ENCODE measurements around the gene RNF150.
"Not testable (repeated sequence)": the region's sequence is repeated elsewhere in the genome, so short reads cannot be mapped to it uniquely, and the experiment has no call there.

RNF150 gene

DNA sequence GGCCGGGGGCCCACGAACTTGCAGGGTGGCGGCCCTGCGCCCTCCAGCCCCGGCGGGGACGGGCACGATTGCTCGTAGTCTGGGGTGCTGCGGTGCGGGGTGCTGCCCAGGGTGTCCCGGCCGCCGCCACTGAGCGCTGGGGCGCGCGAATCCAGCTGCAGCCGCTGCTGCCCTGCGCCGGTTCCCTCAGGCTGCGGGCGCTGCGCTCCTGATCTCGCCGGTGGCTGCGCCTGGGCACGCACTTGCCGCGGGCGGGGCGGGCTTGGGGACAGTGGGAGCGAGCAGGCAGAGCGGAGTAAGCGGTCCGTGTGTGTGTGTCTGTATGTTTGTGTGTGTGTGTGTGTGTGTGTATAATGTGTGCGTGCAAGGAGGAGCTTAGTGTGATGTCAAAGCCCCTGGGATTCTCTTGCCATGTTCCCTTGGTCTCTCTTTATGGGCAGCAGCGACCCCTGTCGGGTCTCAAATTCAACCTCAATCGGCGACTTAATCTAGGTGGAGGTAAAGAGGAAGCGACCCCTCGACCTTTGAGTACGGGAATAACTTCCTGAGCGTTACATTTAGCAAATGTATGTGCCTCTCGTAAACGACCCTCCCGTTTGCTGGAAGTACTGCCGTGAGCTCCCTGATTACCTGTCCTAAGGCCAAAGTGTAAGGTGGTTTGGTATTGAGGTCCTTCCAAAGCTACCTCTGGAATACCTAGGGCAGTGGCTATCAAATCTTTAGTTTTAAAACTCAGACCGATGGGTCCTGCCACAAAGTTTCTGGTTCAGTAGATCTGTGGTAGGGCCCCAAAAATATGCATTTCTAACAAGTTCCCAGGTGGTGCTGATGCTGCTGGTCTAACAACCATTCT lies at the start of gene RNF150:
Gene RNF150, minus strand, starts transcription at position 324 of the 853 bp plus-strand sequence.
- DNase-seq = peak; percentile 92

DNA sequence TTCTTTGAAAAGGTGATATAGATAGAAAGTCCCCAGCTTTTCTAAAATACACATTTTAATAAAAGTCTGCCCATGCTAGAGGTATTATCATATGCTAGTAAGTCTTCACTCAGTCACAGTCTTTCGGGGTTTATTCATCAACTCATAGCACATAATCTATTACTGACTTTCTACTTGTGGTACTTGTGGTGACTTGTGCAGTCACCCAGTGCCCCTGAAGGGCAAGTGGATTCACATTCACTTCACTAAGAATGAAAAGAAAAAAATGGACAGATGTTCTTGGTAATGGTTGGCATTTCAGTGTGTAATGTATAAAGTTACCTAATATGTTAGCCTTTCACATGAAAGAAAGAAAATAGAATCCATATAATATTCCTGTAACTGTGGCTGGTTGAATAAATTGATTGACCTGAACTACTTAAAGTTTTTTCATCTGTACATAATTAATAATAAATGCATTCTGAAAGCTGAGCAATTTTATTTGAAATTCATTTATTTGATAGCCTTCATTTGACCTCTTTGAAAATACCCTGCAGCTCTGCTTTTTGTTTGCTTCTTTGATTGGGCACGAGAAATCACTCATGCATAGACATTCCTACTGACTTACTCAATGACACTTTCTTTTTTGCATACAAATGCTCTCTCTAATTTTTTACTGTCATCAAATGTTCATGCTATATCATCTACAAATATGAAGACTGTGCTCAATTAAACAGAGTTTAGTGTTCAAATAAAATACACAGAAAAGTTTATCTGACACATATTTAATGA lies 47.9 kb upstream of the RNF150 start:
- no peak for DNase-seq

DNA sequence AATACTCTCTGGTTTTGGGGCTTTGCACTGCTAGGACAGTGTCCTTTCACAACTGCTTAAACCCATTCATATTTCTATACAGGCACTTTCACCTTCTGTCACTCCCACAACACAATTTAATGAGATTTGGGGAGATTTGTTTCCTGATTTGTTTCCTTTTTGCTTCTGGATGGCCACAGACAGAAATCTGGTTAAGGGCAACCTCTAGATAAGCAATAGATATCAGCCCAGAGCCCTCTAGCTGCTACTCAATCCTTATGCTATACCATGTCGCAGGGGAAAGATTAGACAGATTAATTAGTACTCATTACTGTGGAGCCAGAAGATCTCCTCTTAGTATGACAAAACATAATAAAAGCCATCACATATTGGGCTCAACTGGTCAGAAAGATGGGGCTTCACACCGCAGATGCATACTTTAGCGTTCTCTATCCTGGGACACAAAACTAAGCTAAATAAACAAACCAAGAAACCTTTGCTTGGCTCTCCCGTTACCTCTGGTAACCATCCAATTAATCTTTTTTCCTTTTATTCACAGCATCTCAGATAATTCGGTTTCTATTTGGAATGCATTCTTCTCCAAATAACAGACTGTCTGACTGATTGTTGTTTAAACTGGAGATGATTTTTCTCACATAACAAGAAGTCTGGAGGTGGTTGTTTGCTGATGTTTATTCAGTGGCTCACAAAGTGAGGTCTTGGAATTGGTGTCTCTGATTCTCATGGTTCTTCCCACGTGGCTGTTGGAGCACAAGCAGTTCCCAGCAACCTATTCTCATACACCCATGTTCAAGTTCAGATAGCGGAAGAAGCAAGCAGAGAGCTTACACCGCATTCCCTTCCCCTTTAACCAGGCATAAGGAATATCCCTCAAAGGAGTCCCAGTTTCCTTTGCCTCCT lies 46.5 kb upstream of the RNF150 start:
- no peak for DNase-seq

DNA sequence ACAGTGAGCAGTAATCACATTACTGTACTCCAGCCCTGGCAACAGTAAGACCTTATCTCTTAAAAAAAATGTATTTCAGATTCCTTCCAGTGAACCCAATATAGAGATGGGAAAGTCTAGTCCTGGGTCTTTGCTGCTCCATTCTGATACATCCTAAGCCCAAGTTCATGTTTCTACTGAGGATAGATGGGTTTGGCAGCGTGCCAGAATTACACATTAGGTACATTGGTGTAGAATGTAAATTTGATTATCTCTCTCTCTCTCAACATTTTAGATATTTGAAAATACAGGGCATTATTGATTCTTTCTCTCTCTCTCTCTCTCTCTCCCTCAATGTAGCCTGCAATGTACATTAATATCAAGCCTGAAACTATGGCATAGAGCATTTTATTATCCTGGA lies 43.9 kb upstream of the RNF150 start:
- no peak for DNase-seq

DNA sequence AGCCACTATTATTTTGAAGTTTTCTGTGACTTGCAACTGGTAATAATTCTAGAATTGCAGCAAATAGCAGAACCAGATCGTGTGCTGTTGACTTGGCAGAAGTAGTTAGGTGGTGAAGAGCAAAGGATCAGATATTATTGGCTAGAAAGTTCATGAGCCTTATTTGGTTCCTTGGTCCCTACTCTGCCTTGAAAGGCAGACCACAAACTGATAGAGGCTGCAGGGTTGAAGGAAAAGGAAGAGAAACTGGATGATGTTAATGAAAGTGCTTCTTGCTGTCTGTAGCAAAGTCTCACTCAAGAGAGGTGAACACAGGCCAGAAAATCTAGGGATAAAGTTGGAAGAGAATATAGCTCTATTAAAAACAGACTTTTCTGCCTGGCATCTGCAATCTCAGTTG lies 41.2 kb upstream of the RNF150 start:
- no peak for DNase-seq

DNA sequence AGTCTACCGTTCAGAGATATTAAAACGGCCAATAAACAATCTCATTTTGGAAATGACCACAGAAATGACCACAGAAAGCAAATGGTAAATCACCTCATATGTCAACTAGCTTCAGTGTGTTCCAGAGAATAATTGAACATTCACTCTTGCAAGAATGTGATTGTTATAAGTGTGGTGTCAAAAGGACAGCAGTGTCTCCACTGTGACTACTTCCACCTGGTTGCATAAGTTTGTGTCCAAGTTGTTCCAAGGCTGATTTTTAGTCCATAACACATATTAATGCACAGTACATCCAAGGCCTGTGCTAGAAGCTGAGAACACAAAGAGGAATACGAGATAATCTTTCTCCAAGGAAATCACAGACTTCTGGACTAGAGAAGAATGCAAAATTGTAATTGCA lies 37.4 kb upstream of the RNF150 start:
- DNase-seq = no peak

DNA sequence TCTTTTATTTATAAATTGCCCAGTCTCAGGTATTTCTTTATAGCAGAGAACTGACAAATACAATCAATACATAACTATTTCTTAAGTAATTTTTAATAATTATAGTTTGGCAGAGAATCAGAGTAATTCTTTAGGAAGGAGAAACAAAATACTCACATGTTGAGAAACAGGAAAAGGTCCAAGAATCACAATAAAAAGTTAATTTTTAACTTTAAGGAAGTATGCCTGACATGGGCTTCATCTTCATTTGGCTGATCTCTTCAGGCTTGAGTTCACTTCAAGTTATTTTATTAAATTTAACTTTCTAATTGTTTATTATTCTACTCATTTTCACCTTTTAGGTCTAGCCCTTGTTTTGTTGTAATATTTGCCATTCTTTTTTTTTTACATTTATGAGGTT lies 36.1 kb upstream of the RNF150 start:
- DNase-seq = no peak

DNA sequence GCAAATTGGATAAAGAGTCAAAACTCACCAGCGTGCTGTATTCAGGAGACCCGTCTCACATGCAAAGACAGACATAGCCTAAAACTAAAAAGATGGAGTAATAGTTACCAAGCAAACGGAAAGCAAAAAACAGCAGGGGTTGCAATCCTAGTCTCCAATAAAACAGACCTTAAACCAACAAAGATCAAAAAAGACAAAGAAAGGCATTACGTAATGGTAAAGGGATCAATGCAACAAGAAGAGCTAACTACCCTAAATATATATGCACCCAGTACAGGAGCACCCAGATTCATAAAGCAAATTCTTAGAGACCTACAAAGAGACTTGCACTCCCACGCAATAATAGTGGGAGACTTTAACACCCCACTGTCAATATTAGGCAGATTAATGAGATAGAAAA lies 31.7 kb upstream of the RNF150 start:
- DNase-seq = not testable (repeated sequence)

DNA sequence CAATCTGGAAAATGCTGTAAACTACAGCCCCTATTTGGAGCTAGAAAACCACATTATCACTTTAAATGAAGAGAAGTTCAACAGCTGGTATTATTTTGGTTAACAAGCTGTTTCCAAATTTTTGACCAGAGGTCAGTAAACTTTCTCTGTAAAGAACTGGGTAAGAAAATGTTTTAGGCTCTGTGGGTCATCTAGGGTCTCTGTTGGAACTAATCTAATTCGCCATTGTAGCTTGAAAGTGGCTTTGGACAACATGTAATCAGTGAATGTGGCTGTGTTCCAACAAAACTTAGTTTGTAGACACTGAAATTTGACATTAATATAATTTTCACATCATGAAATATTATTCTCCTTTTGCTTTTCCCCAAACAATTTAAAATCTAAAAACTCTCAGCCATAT lies 25.8 kb upstream of the RNF150 start:
- no peak for DNase-seq

DNA sequence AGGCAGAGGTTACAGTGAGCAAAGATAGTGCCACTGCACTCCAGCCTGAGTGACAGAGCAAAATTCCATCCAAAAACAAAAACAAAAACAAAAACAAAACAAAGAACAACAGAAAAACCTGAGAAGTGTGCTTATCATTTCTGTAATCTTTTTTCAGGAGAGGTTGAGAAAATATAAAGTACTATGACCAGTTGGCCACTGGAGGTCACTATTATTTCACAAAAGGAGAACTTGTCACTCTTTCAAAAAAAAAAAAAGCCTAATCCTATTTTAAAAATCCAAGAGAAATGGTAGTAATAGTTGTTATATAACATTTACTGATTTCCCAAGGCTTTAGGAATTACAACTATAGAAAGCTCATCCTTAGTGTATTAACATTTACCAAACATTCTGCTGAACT lies 24.9 kb upstream of the RNF150 start:
- DNase-seq = no peak

DNA sequence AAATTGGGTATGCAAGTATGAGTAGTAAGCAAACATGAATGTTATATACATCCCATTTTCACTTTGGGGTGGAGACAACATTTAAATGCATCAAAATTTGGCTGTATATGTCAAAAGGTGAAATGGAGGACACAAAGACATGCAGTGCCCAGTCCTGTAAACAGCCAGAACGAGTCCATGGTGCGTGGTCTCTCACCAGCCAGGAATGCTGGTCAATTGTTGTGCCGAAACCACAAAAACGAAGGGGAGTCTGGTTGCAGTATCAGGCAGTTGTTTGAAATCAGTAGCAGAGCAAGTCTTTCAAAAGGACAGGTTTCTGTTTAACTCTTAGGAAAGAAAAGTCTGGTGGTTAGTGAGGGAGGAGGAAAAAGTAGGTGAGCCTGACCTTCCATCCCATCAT lies 22.3 kb upstream of the RNF150 start:
- no peak for DNase-seq

DNA sequence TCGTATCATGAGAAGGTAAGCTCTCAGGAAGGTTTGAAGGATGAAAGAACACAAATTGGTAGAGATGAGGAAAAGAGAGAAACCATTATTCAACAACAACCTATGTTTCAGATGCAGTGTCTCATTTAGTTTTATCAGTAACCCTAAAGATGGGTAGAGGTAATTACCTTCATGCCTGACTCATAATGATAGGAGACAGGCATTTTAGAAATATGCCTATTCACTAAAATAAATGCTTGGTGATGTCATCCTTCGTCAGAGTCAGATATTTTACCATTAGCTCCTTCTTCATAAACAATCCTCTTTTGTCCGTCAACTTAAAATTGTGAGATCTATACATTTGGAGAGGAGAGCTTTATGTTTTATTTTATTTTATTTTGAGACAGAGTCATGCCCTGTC lies 21.5 kb upstream of the RNF150 start:
- no peak for DNase-seq

DNA sequence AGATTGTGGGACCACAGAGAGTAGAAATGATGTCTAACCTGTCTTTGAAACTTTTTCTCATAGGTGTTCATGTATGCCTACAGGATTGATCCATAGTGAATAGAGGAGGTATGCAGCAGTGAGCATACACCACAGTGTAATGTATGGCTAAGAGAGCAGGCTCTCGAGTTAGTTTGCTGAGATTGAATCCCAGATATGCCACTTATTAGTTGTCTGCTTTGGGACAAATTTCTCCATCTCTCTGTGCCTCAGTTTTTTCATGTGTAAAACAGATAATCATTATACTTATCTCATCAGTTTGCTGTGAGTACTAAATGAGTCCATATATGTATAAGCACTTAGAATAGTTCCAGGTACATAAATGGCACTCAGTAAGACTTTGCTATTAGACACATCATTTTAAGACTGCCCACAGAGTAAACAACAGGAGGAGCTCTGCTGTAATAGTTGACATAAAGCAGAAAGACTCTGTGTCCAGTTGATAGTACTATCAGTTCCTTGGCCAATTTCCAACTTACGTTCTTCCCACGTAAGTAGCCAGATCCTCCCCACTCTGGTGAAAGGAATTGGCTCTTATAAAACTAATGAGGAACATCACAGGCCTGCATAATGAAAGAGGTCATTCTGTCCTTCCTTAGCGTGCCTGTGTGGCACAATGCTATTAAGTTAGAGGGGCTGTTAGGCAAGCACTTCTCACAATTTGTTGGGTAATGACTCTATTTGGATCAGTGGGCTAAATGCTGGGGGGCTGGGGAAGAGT lies 20.7 kb upstream of the RNF150 start:
- DNase-seq = no peak

DNA sequence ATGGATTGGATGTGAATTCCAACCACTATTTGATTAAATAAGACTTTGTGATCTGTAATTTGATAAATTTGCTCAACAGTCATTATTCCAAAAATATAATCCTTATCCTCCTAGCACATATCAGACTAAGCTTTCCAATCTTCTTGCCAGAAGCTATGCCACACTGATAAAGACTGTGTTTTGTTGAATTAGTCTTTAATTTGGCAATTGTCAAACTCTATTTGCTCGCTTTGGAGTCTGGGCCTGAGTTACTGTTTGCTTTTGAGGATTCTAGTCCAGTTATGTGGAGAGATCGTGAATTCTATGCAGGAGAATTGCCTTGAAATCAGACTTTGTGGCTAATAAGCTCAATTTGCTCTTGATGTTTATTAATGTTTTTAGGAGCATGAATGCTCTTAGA lies 10.9 kb upstream of the RNF150 start:
- DNase-seq = no peak

DNA sequence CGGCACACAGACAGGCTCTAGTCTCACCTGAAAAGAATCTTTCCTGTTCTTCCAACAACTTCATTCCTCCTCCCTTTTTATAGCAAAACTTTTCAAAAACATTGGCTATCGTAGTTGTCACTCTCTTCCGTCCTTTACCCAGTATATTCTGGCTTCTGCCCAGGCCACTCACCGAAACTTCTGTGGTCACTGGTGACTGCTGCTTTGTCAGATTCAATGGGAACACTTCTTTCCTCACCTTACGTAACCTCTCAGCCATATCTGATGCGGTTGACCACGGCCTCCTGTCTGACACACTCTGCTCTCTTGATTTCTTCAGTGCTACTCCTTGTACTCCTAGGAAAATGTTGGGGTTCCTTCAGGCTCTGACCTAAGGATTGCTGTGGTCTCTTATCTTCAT lies 9.2 kb upstream of the RNF150 start:
- no peak for DNase-seq

DNA sequence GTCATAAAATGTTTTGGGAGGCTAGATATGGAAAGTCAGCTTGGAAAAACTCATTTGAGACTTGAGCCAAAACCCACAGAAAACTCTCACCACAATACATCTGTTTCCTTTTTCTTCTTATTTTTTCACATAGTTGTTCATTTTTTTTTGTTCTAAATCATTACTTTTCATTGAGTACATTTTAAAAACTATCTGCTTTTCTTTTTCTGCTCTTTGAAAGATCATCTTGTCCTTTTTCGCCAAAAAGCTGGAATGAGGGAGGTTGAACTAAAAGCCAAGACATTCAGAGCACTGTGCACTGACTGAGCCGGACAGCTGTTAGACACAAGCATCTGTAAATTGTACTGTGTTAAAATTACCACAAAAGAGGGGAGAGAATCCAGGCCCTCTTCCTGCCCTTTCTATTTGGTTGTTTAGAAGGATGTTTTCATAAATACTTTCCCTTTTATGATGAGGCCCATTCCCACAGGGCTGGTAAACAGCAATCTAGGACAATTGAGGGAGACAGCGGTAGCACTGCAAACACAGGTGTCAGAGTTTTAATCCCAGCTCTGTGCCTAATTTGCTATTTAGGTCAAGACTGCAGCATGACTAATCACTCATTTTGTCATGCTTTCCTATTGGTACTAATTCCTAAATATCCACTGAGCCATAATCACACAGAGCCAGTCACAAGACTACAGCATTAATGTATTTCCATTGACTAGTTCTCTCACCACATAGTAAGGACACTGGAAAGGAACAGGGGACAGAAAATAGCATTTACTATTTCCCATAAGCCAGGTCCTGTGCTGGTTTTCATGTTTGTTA lies 7.3 kb upstream of the RNF150 start:
- DNase-seq = peak; percentile 34

DNA sequence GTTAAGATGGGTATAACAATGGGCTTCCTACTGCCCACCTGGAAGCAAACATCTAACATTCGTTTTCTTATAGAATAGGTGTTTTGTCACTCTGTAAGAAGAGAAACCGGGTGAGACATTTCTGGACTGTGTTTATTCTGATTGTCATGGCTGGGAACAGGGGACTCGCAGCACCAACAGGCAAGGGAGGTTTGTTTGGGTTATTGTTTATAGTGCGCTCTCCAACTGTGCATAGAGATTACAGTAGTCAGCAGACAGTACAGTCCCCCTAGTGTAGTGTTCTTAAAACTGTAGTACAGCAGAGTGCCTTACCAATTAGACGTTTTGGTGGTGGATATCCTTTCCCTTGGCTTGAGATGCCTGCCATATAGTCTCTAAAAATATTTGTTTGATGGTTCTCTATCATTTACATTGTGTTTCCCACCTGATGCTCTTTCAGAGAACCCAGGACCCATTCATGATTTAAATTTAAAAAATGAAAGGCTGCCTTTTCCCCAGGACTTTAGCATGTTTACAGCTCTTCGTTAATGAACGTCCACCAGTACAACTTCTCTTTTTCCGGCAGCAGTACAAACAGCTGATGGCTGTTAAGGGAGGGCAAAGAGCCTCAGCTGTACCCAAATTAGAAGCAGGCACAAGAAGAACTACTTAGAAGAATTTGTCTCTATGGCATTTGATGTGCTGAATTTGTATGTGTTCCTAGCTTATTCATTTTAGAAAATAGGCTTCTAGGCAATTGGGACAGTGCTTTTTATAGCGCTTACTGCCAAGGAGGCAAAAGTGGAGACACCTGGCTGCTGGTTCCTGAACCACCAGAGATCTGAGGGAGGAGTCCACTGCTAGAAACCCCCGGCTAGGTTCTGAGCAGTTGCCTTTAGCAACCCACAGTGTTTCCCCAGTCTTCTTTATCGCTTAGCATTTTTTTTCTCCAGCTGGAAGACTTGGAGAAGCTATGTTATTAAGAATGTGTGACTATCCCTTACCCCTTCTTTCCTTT lies 1.0 kb upstream of the RNF150 start:
- DNase-seq = no peak

DNA sequence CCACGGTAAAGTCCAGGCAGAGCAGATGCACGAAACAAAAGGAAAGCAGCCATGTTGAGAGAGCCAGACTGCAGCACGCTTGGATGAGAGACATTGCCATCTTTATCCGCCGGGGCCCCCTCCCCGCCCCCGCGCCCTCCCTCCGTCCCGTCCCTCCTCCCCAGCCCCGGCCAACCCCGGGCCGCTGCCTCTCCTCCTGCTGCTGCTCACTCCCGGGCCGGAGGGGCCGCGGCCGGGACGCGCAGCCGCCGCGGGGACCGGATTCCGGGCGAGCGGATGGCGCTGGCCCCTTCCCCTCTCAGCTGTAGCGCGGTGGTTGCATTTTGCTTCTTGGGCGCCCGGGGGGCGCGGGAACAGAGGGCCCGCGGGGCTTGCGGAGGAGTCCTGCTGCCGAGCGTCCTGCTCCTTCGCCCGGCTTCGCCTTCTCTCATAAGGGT lies 542 bp downstream of the RNF150 start:
- DNase-seq = peak; percentile 85

DNA sequence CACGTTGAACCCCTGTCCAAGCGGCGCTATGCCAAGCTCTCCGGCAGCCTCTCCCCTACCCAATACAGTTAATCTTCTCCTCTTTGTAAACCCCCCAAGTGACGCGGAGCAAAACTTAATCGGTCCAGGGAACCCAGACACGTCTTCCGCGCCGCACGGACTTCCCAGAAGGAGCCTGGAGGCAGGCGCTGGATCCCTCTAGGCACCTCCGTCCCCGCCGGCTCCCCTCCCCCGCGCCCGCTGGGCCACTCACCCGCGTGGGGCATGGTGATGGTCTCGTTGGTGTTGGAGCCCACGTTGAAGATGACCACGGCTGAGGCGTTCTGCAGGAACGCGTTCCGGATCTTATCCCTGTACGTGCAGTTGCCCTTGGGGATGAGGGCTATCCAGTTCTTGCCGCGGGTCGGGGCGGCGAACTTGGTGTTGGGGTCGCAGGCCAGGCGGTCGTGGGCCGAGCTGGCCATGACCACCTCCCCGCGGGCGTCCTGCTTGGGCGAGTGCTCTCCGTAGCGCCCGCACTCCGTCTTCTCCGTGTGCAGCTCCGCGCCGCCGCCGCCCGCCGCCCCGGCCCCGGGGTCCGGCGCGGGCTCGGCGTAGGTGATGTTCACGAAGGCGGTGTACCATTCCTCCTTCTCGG lies 1.1 kb downstream of the RNF150 start:
- peak; percentile 62 for DNase-seq

DNA sequence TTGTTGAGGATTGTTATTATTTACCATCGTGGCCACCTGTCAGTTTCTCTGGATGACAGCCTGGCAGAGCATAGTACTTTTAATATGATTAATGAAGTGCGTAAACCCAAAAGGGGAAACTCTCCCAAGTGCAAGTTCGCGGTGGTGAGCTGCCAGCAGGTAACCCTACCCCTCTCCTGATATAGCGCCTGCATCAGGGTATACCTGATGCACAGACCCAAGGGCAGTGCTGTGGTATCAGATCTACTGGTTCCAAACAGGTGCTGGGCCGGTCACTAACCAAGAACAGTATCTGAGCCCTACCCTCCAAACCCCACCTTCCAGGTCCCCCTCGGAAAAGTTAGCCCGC lies 1.6 kb downstream of the RNF150 start:
- no peak for DNase-seq

Data from left hindlimb (tissue), 1 donor.